ENCODE data around the gene PKMYT1. TPM values are rescaled to one million over a fixed set of nuclear protein-coding genes. Genes with fewer than 3 reads are reported as not detected.

Gene PKMYT1
- total RNA-seq, 1 donor from 2014 or later: 4.6 TPM

GRCh38 chr16:2953706-2954627 is 26.3 kb downstream of the PKMYT1 start:
- DNase-seq (ENCODE audit: low spot score): no peak
- H3K9ac ChIP-seq: no peak overlapping the region
- H3K4me3 Mint-ChIP-seq: no peak overlapping the region

DNA sequence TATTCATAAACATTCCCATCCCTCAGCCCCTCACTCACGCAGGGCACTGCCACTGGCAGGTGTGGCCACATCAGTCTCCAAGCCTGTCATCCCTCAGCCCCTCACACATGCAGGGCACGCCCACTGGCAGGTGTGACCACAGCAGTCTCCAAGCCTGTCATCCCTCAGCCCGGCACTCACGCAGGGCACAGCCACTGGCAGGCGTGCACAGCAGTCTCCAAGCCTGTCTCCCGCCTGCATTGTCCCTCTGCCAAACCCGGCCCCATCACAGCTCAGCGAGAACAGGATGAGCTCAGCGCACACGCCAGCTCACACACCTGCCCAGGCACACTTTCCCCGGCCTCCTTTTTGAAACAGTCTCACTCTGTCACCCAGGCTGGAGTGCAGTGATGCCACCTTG is 27.6 kb downstream of the PKMYT1 start:
- H2AFZ ChIP-seq (replicated peaks): no peak overlapping the region
- no peak overlapping the region for H3K9ac ChIP-seq
- no peaks in the 10 kb centered on the region for H3F3A ChIP-seq (ENCODE audit: low read depth)
- no peak overlapping the region for H3K4me3 Mint-ChIP-seq
- H3K4me3 ChIP-seq: no peak overlapping the region
- no peaks in the 10 kb centered on the region for H4K20me1 ChIP-seq (ENCODE audit: low read depth)
- no peak overlapping the region for H3K4me2 ChIP-seq
- H3K36me3 Mint-ChIP-seq: peaks cover 2% of the 10 kb centered on the region
- TF ChIP-seq EZH2phosphoT487 (IDR thresholded peaks at IDR 0.05): no peak
- TF ChIP-seq EZH2 (IDR thresholded peaks at IDR 0.05): no peak
- no peak for TF ChIP-seq CTCF (IDR thresholded peaks at IDR 0.05)
- no peaks in the 10 kb centered on the region for H3K36me3 ChIP-seq
- no peak overlapping the region for H3K27ac Mint-ChIP-seq
- no peaks in the 10 kb centered on the region for H3K9me3 ChIP-seq (ENCODE audit: low read depth)
- no peaks in the 10 kb centered on the region for H3K27me3 ChIP-seq
- H3K27ac ChIP-seq: no peak overlapping the region
- peaks cover 5% of the 10 kb centered on the region for H3K27me3 Mint-ChIP-seq (ENCODE audit: insufficient read depth, low read depth)
- H3K79me2 ChIP-seq (ENCODE audit: low read depth): no peaks in the 10 kb centered on the region
- peaks cover 7% of the 10 kb centered on the region for H3K4me1 Mint-ChIP-seq
- no peaks in the 10 kb centered on the region for H3K4me1 ChIP-seq
- H3K9me3 Mint-ChIP-seq: no peaks in the 10 kb centered on the region
- DNase-seq (ENCODE audit: low spot score): no peak

More at GRCh38 chr16:2953706-2954627, 26.3 kb downstream of the PKMYT1 start:
- no peak overlapping the region for H3K27ac ChIP-seq
- no peak overlapping the region for H2AFZ ChIP-seq (replicated peaks)
- H3K4me1 ChIP-seq: no peaks in the 10 kb centered on the region
- no peaks in the 10 kb centered on the region for H3F3A ChIP-seq (ENCODE audit: low read depth)
- TF ChIP-seq EZH2phosphoT487 (IDR thresholded peaks at IDR 0.05): no peak
- H3K27me3 Mint-ChIP-seq (ENCODE audit: insufficient read depth, low read depth): peaks cover 6% of the 10 kb centered on the region
- H3K4me3 ChIP-seq: no peak overlapping the region
- no peaks in the 10 kb centered on the region for H4K20me1 ChIP-seq (ENCODE audit: low read depth)
- peaks cover 7% of the 10 kb centered on the region for H3K4me1 Mint-ChIP-seq
- no peaks in the 10 kb centered on the region for H3K36me3 ChIP-seq
- H3K36me3 Mint-ChIP-seq: peaks cover 2% of the 10 kb centered on the region
- H3K27ac Mint-ChIP-seq: no peak overlapping the region
- no peaks in the 10 kb centered on the region for H3K9me3 ChIP-seq (ENCODE audit: low read depth)
- no peak overlapping the region for H3K4me2 ChIP-seq
- no peaks in the 10 kb centered on the region for H3K9me3 Mint-ChIP-seq
- no peaks in the 10 kb centered on the region for H3K79me2 ChIP-seq (ENCODE audit: low read depth)
- no peaks in the 10 kb centered on the region for H3K27me3 ChIP-seq

DNA sequence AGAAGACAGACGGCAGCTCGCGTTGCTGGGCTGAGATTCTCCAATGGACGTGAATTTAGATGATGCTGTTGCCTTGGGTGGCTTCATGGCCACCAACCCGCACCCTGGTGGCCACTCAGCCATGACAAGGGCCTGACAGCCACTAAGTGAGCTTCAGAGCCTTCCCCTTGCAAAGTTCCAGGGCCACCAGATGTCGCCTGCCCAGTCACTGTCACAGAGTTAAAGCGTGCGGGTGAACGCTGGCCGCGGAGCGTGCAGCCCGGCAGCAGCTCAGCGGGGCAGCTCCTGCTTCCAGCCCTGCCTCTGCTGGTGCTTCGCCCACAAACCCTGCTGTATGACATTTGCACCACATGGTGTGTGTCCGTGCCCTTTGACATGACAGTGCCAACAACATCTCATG is 29.5 kb downstream of the PKMYT1 start:
- H3K4me2 ChIP-seq: no peak overlapping the region
- H3K27ac ChIP-seq: no peak overlapping the region
- no peaks in the 10 kb centered on the region for H3F3A ChIP-seq (ENCODE audit: low read depth)
- H3K4me1 Mint-ChIP-seq: peaks cover 5% of the 10 kb centered on the region
- DNase-seq (ENCODE audit: low spot score): no peak
- no peaks in the 10 kb centered on the region for H4K20me1 ChIP-seq (ENCODE audit: low read depth)
- no peaks in the 10 kb centered on the region for H3K9me3 ChIP-seq (ENCODE audit: low read depth)
- TF ChIP-seq EZH2 (IDR thresholded peaks at IDR 0.05) (no peak), CTCF (IDR thresholded peaks at IDR 0.05) (no peak), EZH2phosphoT487 (IDR thresholded peaks at IDR 0.05) (no peak)
- H3K9ac ChIP-seq: no peak overlapping the region
- H3K79me2 ChIP-seq (ENCODE audit: low read depth): no peaks in the 10 kb centered on the region
- H3K27me3 Mint-ChIP-seq (ENCODE audit: insufficient read depth, low read depth): peaks cover 5% of the 10 kb centered on the region
- H3K27me3 ChIP-seq: no peaks in the 10 kb centered on the region
- H3K9me3 Mint-ChIP-seq: no peaks in the 10 kb centered on the region
- peaks cover 10% of the 10 kb centered on the region for H3K36me3 Mint-ChIP-seq
- H3K36me3 ChIP-seq: no peaks in the 10 kb centered on the region
- H3K27ac Mint-ChIP-seq: no peak overlapping the region
- H3K4me3 ChIP-seq: no peak overlapping the region
- H2AFZ ChIP-seq (replicated peaks): no peak overlapping the region
- no peak overlapping the region for H3K4me3 Mint-ChIP-seq
- no peaks in the 10 kb centered on the region for H3K4me1 ChIP-seq

GRCh38 chr16:2950353-2950724 is 29.9 kb downstream of the PKMYT1 start:
- Mint-ChIP-seq H3K27ac (no peak overlapping the region), H3K4me3 (no peak overlapping the region), H3K9me3 (no peaks in the 10 kb centered on the region), H3K27me3 (ENCODE audit: insufficient read depth, low read depth) (peaks cover 5% of the 10 kb centered on the region), H3K4me1 (peaks cover 5% of the 10 kb centered on the region), H3K36me3 (peaks cover 10% of the 10 kb centered on the region)
- no peaks in the 10 kb centered on the region for H3F3A ChIP-seq (ENCODE audit: low read depth)
- no peaks in the 10 kb centered on the region for H3K27me3 ChIP-seq
- H3K9ac ChIP-seq: no peak overlapping the region
- TF ChIP-seq CTCF (IDR thresholded peaks at IDR 0.05): no peak
- no peak for TF ChIP-seq EZH2phosphoT487 (IDR thresholded peaks at IDR 0.05)
- no peak for TF ChIP-seq EZH2 (IDR thresholded peaks at IDR 0.05)
- H3K4me2 ChIP-seq: no peak overlapping the region
- no peaks in the 10 kb centered on the region for H3K9me3 ChIP-seq (ENCODE audit: low read depth)
- H3K4me3 ChIP-seq: no peak overlapping the region
- H3K79me2 ChIP-seq (ENCODE audit: low read depth): no peaks in the 10 kb centered on the region
- DNase-seq (ENCODE audit: low spot score): no peak
- H4K20me1 ChIP-seq (ENCODE audit: low read depth): no peaks in the 10 kb centered on the region
- no peak overlapping the region for H3K27ac ChIP-seq
- H2AFZ ChIP-seq (replicated peaks): no peak overlapping the region
- no peaks in the 10 kb centered on the region for H3K4me1 ChIP-seq
- H3K36me3 ChIP-seq: no peaks in the 10 kb centered on the region

Measured in neural progenitor cell (in vitro differentiated cells).